Upper lobe of left lung (tissue), 4 donors: Measurements from ENCODE around the gene VTA1.

Source experiments
- CTCF ChIP-seq, 6 experiments: fragments of 450-650 bp in 4 of 6; fragments of 200-600 bp in 2 of 6; sonication (generic) in 2 of 6; IDR thresholded peaks; one replicate each; pipeline ENCODE4 v1.5.1; 2016 to 2019; ENCODE audit warnings: antibody characterized with exemption in 6 of 6
- POLR2A ChIP-seq, 4 donors: fragments of 450-650 bp; IDR thresholded peaks; one replicate each; pipeline ENCODE4 v1.5.1; 2016 to 2017; ENCODE audit warnings: antibody characterized with exemption in 4 of 4, mild to moderate bottlenecking in 2 of 4
- POLR2AphosphoS5 ChIP-seq, 2 donors: sonication (generic); formaldehyde crosslinking; IDR thresholded peaks; one replicate each; pipeline ENCODE4 v1.5.1; 2017; ENCODE audit warnings: antibody characterized with exemption in 2 of 2

GRCh38 chr6:142153196-142153595, 6.1 kb downstream of the VTA1 start:
- no peak for TF ChIP-seq POLR2AphosphoS5 (IDR thresholded peaks at IDR 0.05)
- no peak for TF ChIP-seq CTCF (IDR thresholded peaks at IDR 0.05)
- TF ChIP-seq POLR2A (IDR thresholded peaks at IDR 0.05): no peak
